ENCODE results near the gene PIP5KL1. TPM values are rescaled to one million over a fixed set of nuclear protein-coding genes. Genes with fewer than 3 reads are reported as not detected.

The PIP5KL1 gene
- total and polyA plus RNA-seq, 2 of the 4 experiments (the other 2 are of a cell fraction): 0.36 to 3.6 TPM

DNA sequence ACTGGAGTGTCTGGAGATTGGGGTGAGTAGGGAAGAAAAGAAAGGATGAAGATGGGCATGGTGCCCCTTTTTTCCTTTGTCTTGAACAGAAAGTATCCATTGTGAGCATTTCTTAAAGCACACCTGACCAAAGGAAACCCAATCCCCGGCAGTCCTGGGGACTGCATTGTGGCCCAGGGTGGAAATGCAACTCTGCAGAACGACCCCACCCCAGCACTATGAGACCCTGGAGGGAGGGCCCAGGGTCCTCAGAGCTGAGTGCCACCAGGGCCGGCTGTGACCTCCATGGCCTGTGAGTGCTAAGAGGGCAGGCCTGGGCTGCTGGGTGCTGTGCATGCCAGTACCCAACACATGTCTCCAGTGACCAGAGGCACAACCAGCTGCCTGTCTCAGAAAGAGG lies 31.7 kb upstream of the PIP5KL1 start:
- no peak overlapping the region for H3K56ac ChIP-seq (ENCODE audit: extremely low read depth, insufficient read depth, low read length)
- no peak overlapping the region for H3K14ac ChIP-seq (replicated peaks; ENCODE audit: low read depth, low read length)
- H2BK20ac ChIP-seq (ENCODE audit: low read depth, low read length): no peak overlapping the region
- BruUV-seq (replicated peaks): no TSS peak
- no peak overlapping the region for H2BK120ac ChIP-seq (ENCODE audit: low read depth, low read length)
- no peak for TF ChIP-seq MXI1 (IDR thresholded peaks at IDR 0.05; ENCODE audit: borderline replicate concordance, low read depth, low read length)
- TF ChIP-seq POLR2A (IDR thresholded peaks at IDR 0.05; ENCODE audit: low read depth, low read length): no peak
- no peak for TF ChIP-seq MAZ (IDR thresholded peaks at IDR 0.05; ENCODE audit: borderline replicate concordance, low read depth, low read length)
- no peak for TF ChIP-seq SMC3 (IDR thresholded peaks at IDR 0.05; ENCODE audit: low read depth, low read length)
- TF ChIP-seq RAD21 (IDR thresholded peaks at IDR 0.05; ENCODE audit: low read length): no peak
- TF ChIP-seq, protein P1, sequence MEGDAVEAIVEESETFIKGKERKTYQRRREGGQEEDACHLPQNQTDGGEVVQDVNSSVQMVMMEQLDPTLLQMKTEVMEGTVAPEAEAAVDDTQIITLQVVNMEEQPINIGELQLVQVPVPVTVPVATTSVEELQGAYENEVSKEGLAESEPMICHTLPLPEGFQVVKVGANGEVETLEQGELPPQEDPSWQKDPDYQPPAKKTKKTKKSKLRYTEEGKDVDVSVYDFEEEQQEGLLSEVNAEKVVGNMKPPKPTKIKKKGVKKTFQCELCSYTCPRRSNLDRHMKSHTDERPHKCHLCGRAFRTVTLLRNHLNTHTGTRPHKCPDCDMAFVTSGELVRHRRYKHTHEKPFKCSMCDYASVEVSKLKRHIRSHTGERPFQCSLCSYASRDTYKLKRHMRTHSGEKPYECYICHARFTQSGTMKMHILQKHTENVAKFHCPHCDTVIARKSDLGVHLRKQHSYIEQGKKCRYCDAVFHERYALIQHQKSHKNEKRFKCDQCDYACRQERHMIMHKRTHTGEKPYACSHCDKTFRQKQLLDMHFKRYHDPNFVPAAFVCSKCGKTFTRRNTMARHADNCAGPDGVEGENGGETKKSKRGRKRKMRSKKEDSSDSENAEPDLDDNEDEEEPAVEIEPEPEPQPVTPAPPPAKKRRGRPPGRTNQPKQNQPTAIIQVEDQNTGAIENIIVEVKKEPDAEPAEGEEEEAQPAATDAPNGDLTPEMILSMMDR (conservative IDR thresholded peaks at IDR 0.05; ENCODE audit: low read depth, low read length): no peak
- no peaks in the 10 kb centered on the region for H3K36me3 ChIP-seq (ENCODE audit: control insufficient read depth, insufficient read depth, low read length)
- no peak overlapping the region for H4K91ac ChIP-seq (ENCODE audit: insufficient read depth, low read depth, low read length)
- H4K20me1 ChIP-seq (ENCODE audit: insufficient read depth, low read length): no peaks in the 10 kb centered on the region
- no CpG with 5 or more reads among the region's 3 CpGs for WGBS, 2 experiments (ENCODE audit: extremely low coverage in 2 of 2, insufficient read length in 1 of 2)
- no peak overlapping the region for H3K9ac ChIP-seq (ENCODE audit: low read depth, low read length)
- no peaks in the 10 kb centered on the region; the same call in 1 of the 2 replicates for H3K9me3 ChIP-seq (ENCODE audit: control insufficient read depth, insufficient read depth, low read length)
- H2AK9ac ChIP-seq (replicated peaks; ENCODE audit: low read depth, low read length, poor library complexity): no peak overlapping the region
- H2AFZ ChIP-seq (replicated peaks; ENCODE audit: low read length, poor library complexity): no peak overlapping the region
- no peak overlapping the region for H2BK15ac ChIP-seq (ENCODE audit: low read depth, low read length)
- H3K9me1 ChIP-seq (ENCODE audit: insufficient read depth, low read length): peaks cover 14% of the 10 kb centered on the region
- H4K8ac ChIP-seq (ENCODE audit: low read depth in 2 of 2, low read length in 2 of 2): no peak overlapping the region
- H3K4me1 ChIP-seq (ENCODE audit: control insufficient read depth, insufficient read depth, low read length): peaks cover 38% of the 10 kb centered on the region
- no peak overlapping the region for H3K23ac ChIP-seq (ENCODE audit: low read depth, low read length)
- H4K5ac ChIP-seq (ENCODE audit: low read depth, low read length): no peak overlapping the region
- ATAC-seq (ENCODE audit: low read depth) (no peak), DNase-seq (no peak)
- no peak overlapping the region for H3K18ac ChIP-seq (ENCODE audit: low read depth, low read length)
- dilution Hi-C loops (cut with HindIII; ENCODE audit: low sequenced_read_pairs, unreplicated experiment): no loop called here
- no peak overlapping the region; the same call in 1 of the 2 replicates for H2AK5ac ChIP-seq (ENCODE audit: low read depth, low read length)
- no peaks in the 10 kb centered on the region for H3K27me3 ChIP-seq (ENCODE audit: control insufficient read depth, insufficient read depth, low read length)
- no peak overlapping the region for H3K4me2 ChIP-seq (ENCODE audit: low read depth, low read length)
- peaks cover 43 to 79% of the 10 kb centered on the region in 2 experiments for H3K79me1 ChIP-seq (ENCODE audit: low read depth in 1 of 2, low read length in 2 of 2)
- ChIA-PET CTCF (interaction anchor here (1.4 kb wide), 1 partner anchor 73 kb away, joined by 3 read pairs; no protein-coding TSS in a partner anchor), POLR2A (ENCODE audit: unreplicated experiment) (no interaction called here)
- no peak overlapping the region for H3K4ac ChIP-seq (ENCODE audit: low read depth, low read length)
- intact Hi-C loops (cut with micrococcal nuclease): no loop called here
- in situ Hi-C loops (cut with MboI; ENCODE audit: low sequenced_read_pairs): no loop called here
- H3K4me3 ChIP-seq (ENCODE audit: insufficient read depth, low read depth, low read length): no peak overlapping the region
- no peak overlapping the region for H2BK5ac ChIP-seq (ENCODE audit: low read depth, low read length, poor library complexity, severe bottlenecking)
- H3K27ac ChIP-seq (ENCODE audit: insufficient read depth, low read length): no peak overlapping the region

Measured in IMR-90 (cell line).